Thyroid gland (tissue), 4 donors: Measurements from ENCODE around the gene DENND5B.

ENCODE experiments used
- CTCF ChIP-seq, 6 experiments: fragments of 200-600 bp in 3 of 6; fragments of 450-650 bp in 3 of 6; sonication (generic) in 3 of 6; IDR thresholded peaks; one replicate each; pipeline ENCODE4 v1.5.1; 2016 to 2019; ENCODE audit warnings: antibody characterized with exemption in 6 of 6, mild to moderate bottlenecking in 2 of 6, inconsistent platforms in 1 of 6, moderate library complexity in 1 of 6
- POLR2A ChIP-seq, 2 donors: fragments of 450-650 bp; IDR thresholded peaks; one replicate each; pipeline ENCODE4 v1.6.1; 2017; ENCODE audit warnings: antibody characterized with exemption in 2 of 2, mild to moderate bottlenecking in 2 of 2, moderate library complexity in 1 of 2

- no peak for TF ChIP-seq CTCF (IDR thresholded peaks at IDR 0.05)
- TF ChIP-seq POLR2A (IDR thresholded peaks at IDR 0.05) = no peak
These were observed 2.0 kb downstream of the DENND5B start for GRCh38 chr12:31588976-31589375.
